GM12891 (cell line): ENCODE data around the gene NPW.

ENCODE experiments used
- DNase-seq: peaks from one replicate; pipeline ENCODE4 v3.0.0; 2011; ENCODE audit warnings: low spot score; ENCODE audit not compliant: insufficient read length
- FAIRE-seq: peaks from 2 replicates; lab custom pipeline; 2011; peaks lifted over from hg19 to GRCh38; lab: Jason Lieb, UNC
- PAX5 ChIP-seq: IDR thresholded peaks from 2 replicates; pipeline ENCODE4 v1.6.1; 2011; ENCODE audit warnings: low read length, moderate library complexity, mild to moderate bottlenecking; ENCODE audit not compliant: insufficient read depth, severe bottlenecking
- POLR2A ChIP-seq: IDR thresholded peaks from 2 replicates; pipeline ENCODE4 v1.6.1; 2011; ENCODE audit warnings: low read depth, low read length, control low read depth
- POLR2AphosphoS5 ChIP-seq: IDR thresholded peaks from 2 replicates; pipeline ENCODE4 v1.6.1; 2011; ENCODE audit warnings: low read depth, low read length, control low read depth
- POU2F2 ChIP-seq: IDR thresholded peaks from 2 replicates; pipeline ENCODE4 v1.6.1; 2011; ENCODE audit warnings: low read depth, mild to moderate bottlenecking, control low read depth, low read length, moderate library complexity
- SPI1 ChIP-seq: IDR thresholded peaks from 2 replicates; pipeline ENCODE4 v1.6.1; 2011; ENCODE audit warnings: low read depth, low read length, control low read depth
- TAF1 ChIP-seq: IDR thresholded peaks from 2 replicates; pipeline ENCODE4 v1.6.1; 2011; ENCODE audit warnings: low read depth, low read length, control low read depth

NPW gene

GRCh38 chr16:2058420-2058819 is 38.8 kb downstream of the NPW start:
- DNase-seq (no peak), FAIRE-seq (no peak)
- TF ChIP-seq SPI1 (no peak), POLR2A (no peak), POLR2AphosphoS5 (no peak), POU2F2 (no peak), PAX5 (no peak), TAF1 (no peak)

DNA sequence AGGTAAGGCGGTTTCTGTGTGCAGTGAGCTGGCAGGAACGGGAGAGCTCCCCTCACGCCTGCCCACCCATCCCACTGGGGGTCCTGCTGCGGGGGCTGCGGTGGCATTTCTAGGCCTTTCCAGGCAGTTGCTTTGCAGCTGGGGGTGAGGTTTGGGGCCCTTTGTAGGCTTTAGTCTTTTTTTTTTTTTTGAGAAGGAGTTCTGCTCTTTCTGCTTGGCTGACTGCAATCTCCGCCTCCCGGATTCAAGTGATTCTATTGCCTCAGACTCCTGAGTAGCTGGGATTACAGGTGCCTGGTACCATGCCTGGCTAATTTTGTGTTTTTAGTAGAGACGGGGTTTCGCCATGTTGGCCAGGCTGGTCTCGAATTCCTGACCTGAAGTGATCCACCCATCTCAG is 39.3 kb downstream of the NPW start:
- no peak for FAIRE-seq
- TF ChIP-seq SPI1 (no peak), PAX5 (no peak), POLR2AphosphoS5 (no peak), POU2F2 (no peak), TAF1 (no peak), POLR2A (no peak)
- DNase-seq = no peak

- TF ChIP-seq POU2F2 (no peak), TAF1 (no peak), POLR2AphosphoS5 (no peak), POLR2A (no peak), SPI1 (no peak), PAX5 (no peak)
- FAIRE-seq (no peak), DNase-seq (no peak)
These were observed 40.8 kb downstream of the NPW start for GRCh38 chr16:2060346-2060745.

DNA sequence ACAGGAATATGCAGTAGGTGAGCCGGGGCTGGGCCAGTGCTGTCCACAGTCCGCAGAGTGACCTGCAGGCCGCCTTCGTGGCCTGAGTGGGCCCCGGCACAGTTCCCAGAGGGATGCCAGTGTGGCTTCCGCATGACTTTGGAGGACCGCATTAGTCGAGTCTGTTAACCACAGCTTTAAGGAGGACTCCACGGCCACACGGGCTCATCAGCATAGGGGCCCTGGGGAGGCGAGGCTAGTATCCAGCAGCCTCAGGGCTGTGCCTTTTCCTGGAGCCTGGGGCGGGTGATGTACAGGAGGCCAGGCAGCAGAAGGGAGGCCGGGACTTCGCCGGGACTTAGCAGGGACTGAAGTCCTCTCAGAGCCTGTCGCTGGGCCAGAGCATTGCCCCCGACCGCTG is 41.4 kb downstream of the NPW start:
- TF ChIP-seq TAF1 (no peak), POLR2AphosphoS5 (no peak), SPI1 (no peak), PAX5 (no peak), POU2F2 (no peak), POLR2A (no peak)
- DNase-seq = no peak
- FAIRE-seq = no peak

GRCh38 chr16:2061526-2061925 is 41.9 kb downstream of the NPW start:
- FAIRE-seq (no peak), DNase-seq (no peak)
- TF ChIP-seq POU2F2 (no peak), POLR2AphosphoS5 (no peak), POLR2A (no peak), SPI1 (no peak), TAF1 (no peak), PAX5 (no peak)

GRCh38 chr16:2062801-2063200 is 43.2 kb downstream of the NPW start:
- FAIRE-seq (no peak), DNase-seq (no peak)
- TF ChIP-seq POLR2A (no peak), SPI1 (no peak), POLR2AphosphoS5 (no peak), PAX5 (no peak), POU2F2 (no peak), TAF1 (no peak)

GRCh38 chr16:2063861-2064260 is 44.3 kb downstream of the NPW start:
- no peak for TF ChIP-seq POU2F2
- no peak for TF ChIP-seq POLR2AphosphoS5
- no peak for TF ChIP-seq POLR2A
- no peak for TF ChIP-seq TAF1
- no peak for TF ChIP-seq SPI1
- TF ChIP-seq PAX5 = no peak
- no peak for FAIRE-seq
- DNase-seq = no peak

DNA sequence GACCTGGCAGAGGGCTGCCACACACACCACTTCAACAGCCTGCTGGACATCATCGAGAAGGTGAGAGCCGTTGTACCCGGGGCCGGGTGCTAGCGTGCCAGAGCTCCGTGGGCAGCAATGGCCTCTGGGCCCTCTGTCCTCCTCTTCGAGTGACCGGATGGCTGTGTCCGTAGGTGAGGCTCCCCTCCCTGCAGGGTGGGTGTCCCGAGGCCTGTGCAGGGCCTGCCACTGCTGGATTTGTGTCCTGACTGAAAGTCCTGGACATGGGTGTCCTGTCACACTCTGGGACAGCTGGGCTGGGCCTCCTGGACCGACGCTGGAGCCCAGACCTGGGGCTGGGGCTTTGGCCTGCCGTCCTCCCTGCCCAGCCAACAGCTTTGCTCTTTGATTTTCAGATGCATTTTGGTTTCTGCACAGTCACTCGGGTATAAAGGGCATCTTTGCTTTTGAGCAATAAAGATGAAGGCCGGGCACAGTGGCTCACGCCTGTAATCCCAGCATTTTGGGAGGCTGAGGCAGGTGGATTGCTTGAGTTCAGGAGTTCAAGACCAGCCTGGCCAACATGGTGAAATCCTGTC is 44.9 kb downstream of the NPW start:
- FAIRE-seq (no peak), DNase-seq (no peak)
- TF ChIP-seq PAX5 (no peak), POU2F2 (no peak), SPI1 (no peak), TAF1 (no peak), POLR2A (no peak), POLR2AphosphoS5 (no peak)

DNA sequence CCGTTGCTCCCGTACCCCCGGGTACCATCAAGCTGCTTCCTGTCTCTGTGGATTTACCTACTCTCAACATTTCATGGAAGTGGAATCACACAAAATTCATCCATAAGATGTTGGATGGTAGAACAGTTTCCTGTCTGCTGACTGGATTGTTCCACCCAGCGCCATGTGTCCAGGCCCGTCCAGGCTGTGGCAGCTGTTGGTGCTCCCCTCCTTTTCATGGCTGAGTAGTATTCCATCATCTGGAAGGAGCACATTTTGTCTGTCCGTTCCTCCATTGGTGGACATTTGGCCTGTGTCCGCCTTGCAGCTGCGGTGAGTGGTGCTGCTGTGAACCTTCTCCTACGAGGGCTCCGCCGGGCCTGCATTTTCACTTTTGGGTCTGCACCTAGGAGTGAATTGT is 46.6 kb downstream of the NPW start:
- FAIRE-seq = no peak

More for the DNA sequence above, 46.6 kb downstream of the NPW start:
- no peak for DNase-seq
- TF ChIP-seq PAX5 = no peak
- no peak for TF ChIP-seq POLR2A
- no peak for TF ChIP-seq TAF1
- no peak for TF ChIP-seq POU2F2
- no peak for TF ChIP-seq POLR2AphosphoS5
- no peak for TF ChIP-seq SPI1
